Activated CD8-positive, alpha-beta memory T cell treated with anti-CD3 and anti-CD28 coated beads, Interleukin-2, amount 10 ng/mL, durations not matched to agents 7 days and 5 days (primary cell): ENCODE data around the gene CYSRT1. TPM values are rescaled to one million over a fixed set of nuclear protein-coding genes. Genes with fewer than 3 reads are reported as not detected.

Source experiments
- ATAC-seq: fragments of 150-1000 bp; cut with Tn5 transposase; one replicate; pipeline ENCODE4 v1.10.0; 2021; ENCODE audit warnings: moderate library complexity
- CTCF ChIA-PET: fragments of 350-600 bp; sonication (Branson Sonifier 250); formaldehyde crosslinking; loops from one replicate; lab custom pipeline; 2021; ENCODE audit warnings: antibody characterized with exemption; lab: Charles Lee
- DNase-seq: peaks from one replicate; pipeline ENCODE4 v3.0.0-alpha.2; 2020
- H3K27ac Mint-ChIP-seq: one replicate; pipeline ENCODE4 v1.8.0; 2021; ENCODE audit warnings: mild to moderate bottlenecking, mixed read lengths
- H3K27me3 Mint-ChIP-seq: one replicate; pipeline ENCODE4 v1.8.0; 2021; ENCODE audit warnings: mixed read lengths
- H3K36me3 Mint-ChIP-seq: one replicate; pipeline ENCODE4 v1.8.0; 2021; ENCODE audit warnings: mild to moderate bottlenecking, mixed read lengths
- H3K4me1 Mint-ChIP-seq: one replicate; pipeline ENCODE4 v1.8.0; 2021; ENCODE audit warnings: mixed read lengths
- H3K4me3 Mint-ChIP-seq: one replicate; pipeline ENCODE4 v1.8.0; 2021; ENCODE audit warnings: mild to moderate bottlenecking, moderate library complexity, mixed read lengths
- H3K9me3 Mint-ChIP-seq: one replicate; pipeline ENCODE4 v1.8.0; 2022; ENCODE audit warnings: low read depth, mixed read lengths
- total RNA-seq, 2 experiments: library from RNA; stranded (reverse); gene quantifications; one replicate each; pipeline ENCODE4 v1.2.3, GENCODE V29; 2021

CYSRT1 gene
- total RNA-seq, 2 experiments from 2014 or later = 0.53 to 0.89 TPM

DNA sequence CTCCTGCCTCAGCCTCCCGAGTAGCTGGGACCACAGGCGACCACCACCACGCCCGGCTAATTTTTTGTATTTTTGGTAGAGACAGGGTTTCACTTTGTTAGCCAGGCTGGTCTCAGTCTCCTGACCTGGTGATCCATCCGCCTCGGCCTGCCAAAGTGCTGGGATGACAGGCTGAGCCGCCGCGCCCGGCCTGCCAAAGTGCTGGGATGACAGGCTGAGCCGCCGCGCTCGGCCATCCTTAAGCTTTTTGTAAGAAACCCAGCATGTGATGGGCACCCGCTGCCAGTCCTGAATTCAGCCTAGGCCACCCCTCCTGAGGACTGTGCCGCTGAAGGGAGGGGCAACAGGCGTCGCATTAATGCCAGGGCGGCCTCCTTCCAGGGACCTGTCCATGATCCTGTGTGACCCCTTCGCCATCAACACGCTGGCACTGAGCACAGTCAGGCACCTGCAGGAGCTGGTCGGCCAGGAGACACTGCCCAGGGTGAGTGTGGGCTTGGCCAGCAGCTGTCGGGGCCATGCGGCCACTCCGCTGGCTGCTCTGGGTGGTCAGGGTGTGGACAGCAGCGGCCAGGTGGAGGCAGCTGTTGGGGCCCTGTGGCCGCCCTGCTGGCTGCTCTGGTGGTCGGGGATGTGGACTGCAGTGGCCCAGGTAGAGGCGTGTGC, 40.7 kb downstream of the CYSRT1 start:
- no peak for DNase-seq
- Mint-ChIP-seq H3K4me3 (no peak overlapping the region), H3K4me1 (peaks cover 15% of the 10 kb centered on the region), H3K36me3 (peaks cover 22% of the 10 kb centered on the region), H3K27ac (no peak overlapping the region), H3K9me3 (no peaks in the 10 kb centered on the region), H3K27me3 (no peaks in the 10 kb centered on the region)
- CTCF ChIA-PET = no interaction called here
- no peak for ATAC-seq

DNA sequence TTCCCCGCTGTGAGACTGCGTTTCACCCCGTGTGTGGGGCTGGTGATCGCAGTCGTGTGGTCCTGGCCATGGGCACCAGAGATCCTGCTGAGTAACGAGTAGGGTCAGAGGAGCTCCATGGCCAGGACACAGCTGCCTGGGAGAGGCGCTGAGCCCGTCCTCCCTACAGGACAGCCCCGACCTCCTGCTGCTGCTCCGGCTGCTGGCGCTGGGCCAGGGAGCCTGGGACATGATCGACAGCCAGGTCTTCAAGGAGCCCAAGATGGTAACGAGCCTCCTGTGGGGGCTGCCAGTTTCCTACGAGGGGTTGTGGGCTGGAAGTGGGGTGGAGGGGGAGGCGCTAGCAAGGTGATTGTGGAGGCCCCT, 41.2 kb downstream of the CYSRT1 start:
- H3K4me3 Mint-ChIP-seq = no peak overlapping the region
- no peaks in the 10 kb centered on the region for H3K9me3 Mint-ChIP-seq
- peaks cover 22% of the 10 kb centered on the region for H3K36me3 Mint-ChIP-seq
- H3K27me3 Mint-ChIP-seq = no peaks in the 10 kb centered on the region
- ATAC-seq = no peak
- CTCF ChIA-PET = no interaction called here
- DNase-seq = no peak
- H3K27ac Mint-ChIP-seq = no peak overlapping the region
- H3K4me1 Mint-ChIP-seq = peaks cover 18% of the 10 kb centered on the region

DNA sequence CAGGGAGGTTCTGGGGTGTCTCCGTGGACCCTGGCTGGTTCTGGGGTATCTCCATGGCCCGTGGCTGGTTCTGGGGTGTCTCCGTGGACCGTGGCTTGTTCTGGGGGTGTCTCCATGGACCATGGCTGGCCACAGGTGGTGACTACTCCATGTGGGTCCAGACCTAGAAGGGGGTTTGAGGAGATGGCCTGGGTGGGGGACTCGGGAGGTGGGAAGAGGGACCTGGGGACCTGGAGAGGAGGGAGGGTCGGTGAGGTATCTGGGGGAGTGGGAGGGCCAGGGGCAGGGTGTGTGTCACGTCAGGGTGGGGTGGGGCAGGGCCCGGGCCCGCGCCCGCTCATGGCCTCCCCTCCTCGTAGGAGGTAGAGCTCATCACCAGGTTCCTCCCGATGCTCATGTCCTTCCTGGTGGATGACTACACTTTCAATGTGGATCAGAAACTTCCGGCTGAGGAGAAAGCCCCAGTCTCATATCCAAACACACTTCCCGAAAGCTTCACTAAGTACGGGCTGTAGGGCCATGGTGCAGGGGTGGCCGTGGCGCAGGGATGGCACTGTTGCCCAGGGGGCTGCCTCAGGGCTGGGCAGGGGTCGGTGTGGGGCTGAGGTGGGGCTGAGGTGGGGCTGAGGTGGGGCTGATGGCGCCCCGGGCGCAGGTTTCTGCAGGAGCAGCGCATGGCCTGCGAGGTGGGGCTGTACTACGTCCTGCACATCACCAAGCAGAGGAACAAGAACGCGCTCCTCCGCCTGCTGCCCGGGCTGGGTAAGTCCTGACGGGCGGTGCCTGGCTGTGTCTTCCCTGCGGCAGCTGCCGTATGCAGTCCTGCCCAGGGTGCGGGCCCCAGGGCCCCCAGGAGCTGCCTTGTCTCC, 41.8 kb downstream of the CYSRT1 start:
- CTCF ChIA-PET = interaction anchor here (1.0 kb wide), 1 partner anchor 11 kb away, joined by 3 read pairs; the partner anchor contains the start of gene TOR4A

DNA sequence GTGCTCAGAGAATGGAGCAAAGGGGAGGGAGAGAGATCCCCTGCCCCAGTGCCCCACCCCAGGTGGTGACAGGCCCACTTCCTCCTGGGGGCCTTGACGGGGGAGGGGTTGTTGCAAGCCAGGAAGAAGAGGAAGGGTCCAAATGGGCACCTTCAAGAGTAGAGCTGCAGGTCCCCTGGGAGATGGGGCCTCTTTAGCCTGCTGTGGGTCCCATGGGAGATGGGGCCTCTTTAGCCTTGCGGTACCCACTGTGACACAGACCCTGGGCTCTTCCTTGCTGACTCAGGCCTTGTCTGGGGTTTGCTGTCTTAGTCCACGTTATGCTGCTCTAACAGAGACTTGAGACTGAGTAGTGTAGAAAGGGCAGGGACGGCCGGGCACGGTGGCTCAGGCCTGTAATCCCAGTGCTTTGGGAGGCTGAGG, 43.0 kb downstream of the CYSRT1 start:
- CTCF ChIA-PET = interaction anchor here (1.0 kb wide), 1 partner anchor 10 kb away, joined by 3 read pairs; the partner anchor contains the start of gene TOR4A
- DNase-seq (no peak), ATAC-seq (no peak)
- Mint-ChIP-seq H3K27ac (no peak overlapping the region), H3K36me3 (peaks cover 21% of the 10 kb centered on the region), H3K4me3 (no peak overlapping the region), H3K4me1 (peaks cover 22% of the 10 kb centered on the region), H3K9me3 (no peaks in the 10 kb centered on the region), H3K27me3 (no peaks in the 10 kb centered on the region)

More for the DNA sequence above, 41.8 kb downstream of the CYSRT1 start:
- Mint-ChIP-seq H3K9me3 (no peaks in the 10 kb centered on the region), H3K4me1 (peaks cover 22% of the 10 kb centered on the region), H3K4me3 (no peak overlapping the region), H3K27me3 (no peaks in the 10 kb centered on the region), H3K27ac (no peak overlapping the region), H3K36me3 (peaks cover 21% of the 10 kb centered on the region)
- no peak for ATAC-seq
- no peak for DNase-seq

DNA sequence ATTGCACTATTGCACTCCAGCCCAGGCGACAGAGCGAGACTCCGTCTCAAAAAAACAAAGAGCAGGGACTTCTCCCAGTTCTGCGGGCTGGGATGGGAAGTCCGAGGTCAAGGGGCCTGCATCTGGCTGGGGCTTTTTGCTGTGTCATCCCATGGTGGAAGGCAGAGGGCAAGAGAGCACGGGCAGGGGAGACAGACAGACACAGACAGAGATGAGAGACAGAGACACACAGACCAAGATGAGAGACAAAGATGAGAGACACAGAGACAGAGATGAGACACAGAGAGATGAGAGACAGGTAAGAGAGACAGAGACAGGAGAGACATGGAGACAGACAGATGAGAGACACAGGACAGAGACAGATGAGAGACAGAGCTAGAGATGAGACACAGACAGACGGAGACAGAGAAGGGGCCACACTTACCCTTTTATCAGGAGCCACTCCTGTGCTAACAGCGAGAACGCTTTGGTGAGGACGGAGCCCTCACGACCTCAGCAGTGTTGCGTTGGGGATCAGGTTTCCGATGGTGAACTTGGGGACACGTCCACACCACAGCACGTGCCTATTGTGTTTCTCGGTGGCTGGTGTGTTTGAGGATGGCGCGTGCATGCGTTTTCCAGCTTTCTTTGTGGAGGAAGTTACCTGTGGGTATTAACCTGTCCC, 43.7 kb downstream of the CYSRT1 start:
- DNase-seq = no peak
- Mint-ChIP-seq H3K36me3 (peaks cover 21% of the 10 kb centered on the region), H3K27ac (peak overlapping the region; percentile 0), H3K4me3 (no peak overlapping the region), H3K4me1 (peaks cover 22% of the 10 kb centered on the region), H3K27me3 (no peaks in the 10 kb centered on the region), H3K9me3 (no peaks in the 10 kb centered on the region)
- CTCF ChIA-PET = interaction anchor here (1.0 kb wide), 1 partner anchor 163 kb away, joined by 3 read pairs; no protein-coding TSS in a partner anchor
- no peak for ATAC-seq

DNA sequence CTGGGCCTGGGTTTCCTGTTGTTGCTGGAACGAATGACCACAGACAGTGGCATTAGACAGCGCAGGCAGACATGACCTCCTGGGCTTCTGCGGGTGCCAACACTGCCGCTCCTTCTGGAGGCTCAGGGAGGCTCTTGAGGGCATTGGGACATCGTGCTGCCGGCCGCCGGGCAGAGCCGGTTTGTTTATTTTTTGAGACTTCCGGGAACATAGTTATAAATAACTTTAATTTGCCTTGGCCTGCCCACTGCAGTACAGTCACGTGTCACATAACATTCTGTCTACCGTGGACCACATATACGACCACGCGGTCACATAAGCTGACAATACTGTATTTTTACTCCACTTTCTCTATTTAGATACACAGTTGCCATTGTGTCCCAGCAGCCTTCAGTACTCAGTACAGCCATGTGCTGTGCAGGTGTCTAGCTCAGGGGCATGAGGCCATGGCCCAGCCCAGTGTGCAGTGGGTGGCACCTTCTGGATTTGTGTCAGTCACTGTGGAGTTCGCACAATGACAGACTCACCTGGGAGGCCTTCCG, 44.3 kb downstream of the CYSRT1 start:
- Mint-ChIP-seq H3K36me3 (peaks cover 20% of the 10 kb centered on the region), H3K27me3 (no peaks in the 10 kb centered on the region), H3K4me1 (peaks cover 22% of the 10 kb centered on the region), H3K4me3 (no peak overlapping the region), H3K9me3 (no peaks in the 10 kb centered on the region), H3K27ac (no peak overlapping the region)
- CTCF ChIA-PET = interaction anchor here (1.0 kb wide), 1 partner anchor 164 kb away, joined by 3 read pairs; no protein-coding TSS in a partner anchor
- ATAC-seq (no peak), DNase-seq (no peak)

DNA sequence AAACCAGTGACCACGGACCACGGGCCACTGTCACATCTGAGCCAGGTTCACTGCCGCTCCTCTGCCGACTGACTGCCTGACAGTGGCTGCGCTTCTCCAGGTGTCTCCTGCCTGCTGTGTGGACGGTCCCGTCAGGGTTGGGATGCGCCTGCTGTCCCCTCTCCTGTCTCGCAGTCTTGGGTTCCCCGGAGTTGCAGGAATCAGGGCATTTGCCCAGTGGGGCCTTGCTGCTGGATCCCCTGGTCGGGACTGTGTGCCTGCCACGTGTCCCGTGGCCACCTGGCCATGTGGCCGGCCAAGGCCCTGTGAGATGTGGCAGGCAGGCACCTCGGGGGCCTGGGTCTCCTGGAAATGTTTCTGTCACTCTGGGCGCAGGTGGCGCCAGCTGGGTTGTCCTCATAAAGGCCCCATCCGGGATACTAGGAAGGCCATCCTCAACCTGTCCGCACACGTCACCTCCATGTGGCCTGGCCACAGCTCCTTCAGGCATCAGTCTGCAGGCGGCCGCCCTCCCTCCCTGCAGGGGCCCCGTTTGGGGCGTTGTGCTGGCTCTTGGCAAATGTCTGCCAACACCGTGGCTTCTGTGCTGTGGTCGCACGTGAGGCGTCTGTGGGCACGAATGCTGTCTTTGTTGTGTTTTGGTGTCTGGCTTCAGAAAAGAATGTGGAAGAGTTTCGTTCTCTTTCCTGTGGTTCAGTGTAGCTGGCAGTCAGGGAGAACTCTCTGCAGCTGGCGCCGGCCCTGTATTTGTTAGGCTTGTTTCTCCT, 46.1 kb downstream of the CYSRT1 start:
- no peaks in the 10 kb centered on the region for H3K27me3 Mint-ChIP-seq
- H3K4me1 Mint-ChIP-seq = peaks cover 22% of the 10 kb centered on the region
- ATAC-seq (peak; percentile 31), DNase-seq (no peak)
- H3K36me3 Mint-ChIP-seq = peaks cover 16% of the 10 kb centered on the region
- H3K4me3 Mint-ChIP-seq = no peak overlapping the region
- CTCF ChIA-PET = interaction anchor here (1.4 kb wide), 1 partner anchor 31 kb away, joined by 3 read pairs; no protein-coding TSS in a partner anchor
- H3K9me3 Mint-ChIP-seq = no peaks in the 10 kb centered on the region
- H3K27ac Mint-ChIP-seq = peak overlapping the region; percentile 37

DNA sequence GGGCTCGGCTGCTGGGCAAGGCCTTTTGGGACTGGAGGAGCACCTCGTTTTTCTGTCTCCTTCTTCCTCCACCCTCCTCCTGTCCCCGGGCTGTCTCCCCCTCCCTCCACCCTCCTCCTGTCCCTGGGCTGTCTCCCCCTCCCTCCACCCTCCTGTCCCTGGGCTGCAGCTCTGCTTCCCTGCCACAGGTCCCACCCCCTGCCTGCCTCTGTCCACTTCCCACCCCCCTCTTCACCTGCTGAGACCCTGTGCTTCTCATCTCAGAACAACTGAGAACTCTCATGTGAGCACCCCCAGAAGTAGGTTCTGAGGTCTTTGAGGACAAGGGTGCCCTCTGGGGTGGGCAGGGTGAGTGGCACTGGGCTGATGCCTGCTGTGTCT, 46.7 kb downstream of the CYSRT1 start:
- H3K4me1 Mint-ChIP-seq = peaks cover 22% of the 10 kb centered on the region

DNA sequence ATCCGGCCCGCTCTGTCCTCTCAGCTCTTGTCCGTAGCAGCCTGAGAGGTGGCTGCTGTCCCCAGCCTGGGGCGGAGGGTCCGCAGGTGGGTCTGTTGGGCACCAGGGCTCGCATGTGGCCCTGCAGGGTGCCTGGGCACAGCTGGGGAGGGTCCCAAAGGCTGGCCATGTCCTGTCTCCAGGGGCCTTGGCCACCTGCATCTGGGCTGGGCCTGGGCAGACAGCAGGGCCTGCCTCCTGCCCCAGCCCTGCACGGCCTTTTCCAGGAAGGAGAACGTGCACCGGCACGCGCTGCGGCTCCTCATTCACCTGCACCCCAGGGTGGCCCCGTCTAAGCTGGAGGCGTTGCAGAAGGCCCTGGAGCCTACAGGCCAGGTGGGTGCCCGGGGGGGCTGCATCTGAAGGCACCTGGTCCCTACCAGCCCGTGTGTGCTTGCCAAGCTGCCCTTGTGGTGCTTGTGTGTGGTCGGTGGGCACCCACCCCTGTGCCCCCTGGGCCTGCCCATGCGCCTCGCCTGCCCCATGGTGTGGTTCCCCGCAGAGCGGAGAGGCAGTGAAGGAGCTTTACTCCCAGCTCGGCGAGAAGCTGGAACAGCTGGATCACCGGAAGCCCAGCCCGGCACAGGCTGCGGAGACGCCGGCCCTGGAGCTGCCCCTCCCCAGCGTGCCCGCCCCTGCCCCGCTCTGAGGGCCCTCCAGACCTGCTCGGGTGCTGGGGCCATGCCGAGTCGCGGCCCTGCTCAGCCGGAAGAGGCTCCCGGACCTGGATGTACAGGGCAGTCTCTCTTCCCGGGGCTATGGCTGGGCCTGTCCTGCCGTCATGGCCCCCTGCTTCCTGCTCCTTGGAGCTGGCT, 47.5 kb downstream of the CYSRT1 start:
- no peak for ATAC-seq
- H3K4me1 Mint-ChIP-seq = peaks cover 28% of the 10 kb centered on the region
- no peak overlapping the region for H3K4me3 Mint-ChIP-seq
- H3K9me3 Mint-ChIP-seq = no peaks in the 10 kb centered on the region
- CTCF ChIA-PET = interaction anchor here (1.0 to 1.4 kb wide), 3 partner anchors 14 to 35 kb away, joined by 3 to 4 read pairs (median 3); no protein-coding TSS in a partner anchor
- DNase-seq = no peak
- H3K36me3 Mint-ChIP-seq = peaks cover 12% of the 10 kb centered on the region
- no peak overlapping the region for H3K27ac Mint-ChIP-seq
- H3K27me3 Mint-ChIP-seq = no peaks in the 10 kb centered on the region

More for the DNA sequence above, 46.7 kb downstream of the CYSRT1 start:
- H3K36me3 Mint-ChIP-seq = peaks cover 15% of the 10 kb centered on the region
- no peaks in the 10 kb centered on the region for H3K9me3 Mint-ChIP-seq
- CTCF ChIA-PET = interaction anchor here (1.4 kb wide), 1 partner anchor 31 kb away, joined by 3 read pairs; no protein-coding TSS in a partner anchor
- H3K27ac Mint-ChIP-seq = peak overlapping the region; percentile 37
- no peak overlapping the region for H3K4me3 Mint-ChIP-seq
- DNase-seq (no peak), ATAC-seq (no peak)
- no peaks in the 10 kb centered on the region for H3K27me3 Mint-ChIP-seq

DNA sequence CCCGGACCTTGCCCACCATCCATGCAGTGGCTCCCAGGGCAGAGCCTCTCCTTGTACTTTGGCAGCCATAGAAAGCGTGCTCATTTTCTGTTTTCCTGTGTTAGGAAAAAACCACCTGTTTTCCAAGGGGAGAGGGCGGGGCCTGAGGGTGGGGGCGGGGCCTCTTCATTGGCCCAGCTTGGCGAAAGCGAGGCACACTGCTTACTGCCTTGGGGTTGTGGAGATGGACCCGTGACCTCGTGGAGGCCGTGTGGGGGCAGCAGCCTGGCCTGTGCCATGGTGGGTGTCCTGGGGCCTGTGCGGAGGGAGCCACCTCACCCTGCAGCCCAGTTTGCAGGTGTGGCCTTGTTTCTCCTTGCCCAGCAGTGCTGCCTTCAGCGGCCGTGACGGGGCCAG, 48.1 kb downstream of the CYSRT1 start:
- H3K27ac Mint-ChIP-seq = no peak overlapping the region
- CTCF ChIA-PET = interaction anchor here (1.0 to 1.4 kb wide), 3 partner anchors 13 to 36 kb away, joined by 3 to 4 read pairs (median 3); no protein-coding TSS in a partner anchor
- H3K36me3 Mint-ChIP-seq = peaks cover 10% of the 10 kb centered on the region
- no peak overlapping the region for H3K4me3 Mint-ChIP-seq
- no peaks in the 10 kb centered on the region for H3K27me3 Mint-ChIP-seq
- no peak for ATAC-seq
- peaks cover 23% of the 10 kb centered on the region for H3K4me1 Mint-ChIP-seq
- no peak for DNase-seq
- no peaks in the 10 kb centered on the region for H3K9me3 Mint-ChIP-seq

DNA sequence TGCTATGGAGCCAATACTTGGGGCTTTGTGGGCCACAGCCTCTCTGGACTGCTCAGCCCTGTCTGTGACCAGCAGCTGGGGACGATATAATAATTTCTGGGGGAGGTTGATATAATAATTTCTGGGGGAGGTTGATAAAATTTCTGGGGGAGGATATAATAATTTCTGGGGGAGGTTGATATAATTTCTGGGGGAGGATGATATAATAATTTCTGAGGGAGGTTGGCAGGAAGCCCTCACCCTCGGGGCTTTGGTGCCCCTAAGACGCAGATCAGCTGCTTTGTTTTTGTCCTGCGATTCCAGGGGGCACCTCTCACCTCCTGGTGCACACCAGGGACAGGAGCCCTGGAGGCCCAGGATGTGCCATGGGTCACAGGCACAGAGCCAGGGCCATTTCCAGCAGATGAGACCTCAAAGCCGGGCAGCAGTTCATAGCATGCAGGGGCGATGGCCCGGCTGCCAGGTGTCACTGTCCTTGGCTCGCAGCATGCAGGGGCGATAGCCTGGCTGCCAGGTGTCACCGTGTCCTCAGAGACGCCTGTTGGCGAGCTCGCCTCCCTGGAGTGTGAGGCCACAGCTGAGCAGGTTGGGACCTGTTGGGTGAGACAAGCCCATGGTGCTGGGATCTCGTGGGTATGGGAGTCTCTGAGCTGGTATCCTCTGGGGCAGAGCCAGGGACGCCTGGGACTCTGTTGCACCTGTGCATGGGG, 48.8 kb downstream of the CYSRT1 start:
- CTCF ChIA-PET = interaction anchor here (0.8 to 1.3 kb wide), 3 partner anchors 9 to 17 kb away, joined by 3 to 5 read pairs (median 3); no protein-coding TSS in a partner anchor
- no peak overlapping the region for H3K27ac Mint-ChIP-seq

More for the DNA sequence above, 48.8 kb downstream of the CYSRT1 start:
- DNase-seq (no peak), ATAC-seq (no peak)
- no peak overlapping the region for H3K4me3 Mint-ChIP-seq
- H3K36me3 Mint-ChIP-seq = peaks cover 7% of the 10 kb centered on the region
- H3K4me1 Mint-ChIP-seq = peaks cover 20% of the 10 kb centered on the region
- no peaks in the 10 kb centered on the region for H3K27me3 Mint-ChIP-seq
- no peaks in the 10 kb centered on the region for H3K9me3 Mint-ChIP-seq
